Psoas muscle (tissue), 8 donors: Measurements from ENCODE around the gene FLG. TPM values are rescaled to one million over a fixed set of nuclear protein-coding genes. Genes with fewer than 3 reads are reported as not detected.
"Not testable (repeated sequence)": the region's sequence is repeated elsewhere in the genome, so short reads cannot be mapped to it uniquely, and the experiment has no call there.

Source experiments
- ATAC-seq, 4 donors: fragments of 200-7000 bp; cut with Tn5 transposase; one replicate each; pipeline ENCODE4 v1.9.1; 2020; ENCODE audit warnings: moderate library complexity in 3 of 4, mild to moderate bottlenecking in 2 of 4
- DNase-seq, 2 donors: peaks; one replicate each; pipeline ENCODE4 v3.0.0-alpha.2; 2020
- H3K27ac ChIP-seq: fragments of 200-600 bp; one replicate; pipeline ENCODE4 v1.8.0; 2022
- H3K27me3 ChIP-seq, 3 donors: fragments of 200-600 bp in 1 of 3; one replicate each; pipeline versions ENCODE4 v1.6.1 to v1.8.0; 2013 to 2022; ENCODE audit warnings: low read length in 2 of 3, mild to moderate bottlenecking in 2 of 3, moderate library complexity in 1 of 3; ENCODE audit not compliant: insufficient read depth in 3 of 3
- H3K36me3 ChIP-seq, 2 donors: fragments of 200-600 bp in 1 of 2; one replicate each; pipeline versions ENCODE4 v1.6.1 to v1.8.0; 2013 to 2022; ENCODE audit warnings: low read depth in 1 of 2, mild to moderate bottlenecking in 1 of 2, moderate library complexity in 1 of 2; ENCODE audit not compliant: insufficient read depth in 1 of 2
- H3K4me1 ChIP-seq: fragments of 200-600 bp; one replicate; pipeline ENCODE4 v1.8.0; 2022
- H3K4me3 ChIP-seq: fragments of 200-600 bp; one replicate; pipeline ENCODE4 v1.8.0; 2022; ENCODE audit warnings: mild to moderate bottlenecking
- H3K9me3 ChIP-seq: fragments of 200-600 bp; one replicate; pipeline ENCODE4 v1.8.0; 2022
- CTCF ChIP-seq: fragments of 200-600 bp; IDR thresholded peaks from one replicate; pipeline ENCODE4 v1.8.0; 2022; ENCODE audit warnings: antibody characterized with exemption
- WGBS, 3 donors: extraction: QIAGEN DNeasy Blood & Tissue Kit; methylation state at CpG; one replicate each; pipeline versions ENCODE4 v1.1.6 to v1.1.7; 2013; 5-methylcytosine and 5-hydroxymethylcytosine counted together
- intact Hi-C, 2 donors: fragments of 100-400 bp; cut with DNase I; formaldehyde crosslinking; loops; one replicate each; pipeline versions ENCODE4 v1.11.0 to v1.14.2; 2022
- polyA plus RNA-seq, 3 donors: library from polyadenylated mRNA; stranded (reverse); fragments of 200-250 nt; gene quantifications; one replicate each; pipeline ENCODE4 v1.2.3, GENCODE V29; 2013
- total RNA-seq, 4 donors: library from RNA; stranded (reverse); fragmentation: NEBNext Ultra II Directional in 2 of 4; extraction: Animal tissue kit (Norgen Biotek cat#: 25700) in 2 of 4; gene quantifications; one replicate each; pipeline versions ENCODE4 v1.2.1 to v1.2.4, GENCODE V29; 2021 to 2023
- donor health status: healthy with polysubstance abuse.
- donor health status: DM: no; HTN: no; CAD: no; lungs with moderate emphysema.
- donor health status: Bipolar disorder and iron deficiency.
- donor health status: healthy.
- donor health status: DM: yes; HTN: yes; CAD: no.
- donor health status: DM: no; HTN: no; CAD: no.
- donor health status: DM: no; HTN: no; CAD: no.
- donor health status: DM: yes; HTN: yes; CAD: no.

Gene FLG
- total and polyA plus RNA-seq, 7 donors: under 0.01 to 0.01 TPM; not detected in 5

GRCh38 chr1:152343006-152343405 lies 18.0 kb upstream of the FLG start:
- H3K4me1 ChIP-seq: no peaks in the 10 kb centered on the region
- WGBS, 3 donors: 47 to 64% (median 48%) methylated on average over 3 of the region's 3 CpGs
- no peaks in the 10 kb centered on the region for H3K36me3 ChIP-seq
- no peak overlapping the region for H3K27ac ChIP-seq
- H3K9me3 ChIP-seq: no peaks in the 10 kb centered on the region
- no peak overlapping the region for H3K4me3 ChIP-seq
- no peak for ATAC-seq
- intact Hi-C loops: no loop called here
- TF ChIP-seq CTCF: no peak
- no peaks in the 10 kb centered on the region for H3K27me3 ChIP-seq
- DNase-seq: no peak

- WGBS, 3 donors: 56 to 78% (median 59%) methylated on average over 7 of the region's 7 CpGs
- H3K4me3 ChIP-seq: no peak overlapping the region
- TF ChIP-seq CTCF: no peak
- DNase-seq (no peak), ATAC-seq (no peak)
- no peaks in the 10 kb centered on the region for H3K4me1 ChIP-seq
- intact Hi-C loops: no loop called here
- H3K9me3 ChIP-seq: no peaks in the 10 kb centered on the region
- no peak overlapping the region for H3K27ac ChIP-seq
- H3K27me3 ChIP-seq: peaks cover 0 to 2% (median 0%) of the 10 kb centered on the region in 3 donors
- H3K36me3 ChIP-seq: no peaks in the 10 kb centered on the region
These were observed 10.4 kb upstream of the FLG start for GRCh38 chr1:152335399-152335798.

GRCh38 chr1:152328801-152329391 lies 3.9 kb upstream of the FLG start:
- Histone ChIP-seq H3K27me3 (peaks cover 0 to 2% (median 0%) of the 10 kb centered on the region in 3 donors), H3K27ac (no peak overlapping the region), H3K4me1 (no peaks in the 10 kb centered on the region), H3K36me3 (no peaks in the 10 kb centered on the region), H3K4me3 (no peak overlapping the region), H3K9me3 (no peaks in the 10 kb centered on the region)
- ATAC-seq (no peak), DNase-seq (no peak)
- TF ChIP-seq CTCF: no peak
- WGBS, 3 donors: 67 to 89% (median 83%) methylated on average over 1 of the region's 1 CpG
- intact Hi-C loops: no loop called here

GRCh38 chr1:152313970-152314369 lies 11.1 kb downstream of the FLG start:
- no peak for ATAC-seq
- TF ChIP-seq CTCF: no peak
- no peaks in the 10 kb centered on the region for H3K4me1 ChIP-seq
- H3K36me3 ChIP-seq: no peaks in the 10 kb centered on the region
- no peaks in the 10 kb centered on the region for H3K9me3 ChIP-seq
- intact Hi-C loops: no loop called here
- no peak overlapping the region for H3K27ac ChIP-seq
- H3K4me3 ChIP-seq: no peak overlapping the region
- peaks cover 0 to 4% (median 0%) of the 10 kb centered on the region in 3 donors for H3K27me3 ChIP-seq
- WGBS, 3 donors: 79 to 100% (median 96%) methylated on average over 1 of the region's 1 CpG
- no peak for DNase-seq

GRCh38 chr1:152313319-152313801 lies 11.7 kb downstream of the FLG start:
- WGBS, 3 donors: 93 to 96% (median 96%) methylated on average over 21 of the region's 21 CpGs
- Histone ChIP-seq H3K9me3 (no peaks in the 10 kb centered on the region), H3K4me3 (no peak overlapping the region), H3K27ac (no peak overlapping the region), H3K36me3 (no peaks in the 10 kb centered on the region), H3K4me1 (no peaks in the 10 kb centered on the region), H3K27me3 (peaks cover 0 to 4% (median 0%) of the 10 kb centered on the region in 3 donors)
- no peak for TF ChIP-seq CTCF
- intact Hi-C loops: no loop called here
- DNase-seq: peak in 1 of 2 donors; percentile 35
- ATAC-seq: no peak

GRCh38 chr1:152312169-152312568 lies 12.9 kb downstream of the FLG start:
- H3K27ac ChIP-seq, intact Hi-C loops, H3K9me3 ChIP-seq, H3K27me3 ChIP-seq, H3K36me3 ChIP-seq, DNase-seq, H3K4me1 ChIP-seq, H3K4me3 ChIP-seq, ATAC-seq: not testable (repeated sequence)
- 91 to 96% (median 94%) methylated on average over 13 of the region's 13 CpGs for WGBS, 3 donors
